Left ventricle myocardium inferior (tissue), 1 donor: ENCODE measurements around the gene AGBL2. TPM values are rescaled to one million over a fixed set of nuclear protein-coding genes. Genes with fewer than 3 reads are reported as not detected.

ENCODE experiments used
- DNase-seq: peaks from one replicate; pipeline ENCODE4 v3.0.0-alpha.2; 2020
- H3K27ac ChIP-seq: fragments of 200-600 bp; replicated peaks from 2 replicates; pipeline ENCODE4 v1.8.0; 2021
- H3K27me3 ChIP-seq: fragments of 200-600 bp; 2 replicates; pipeline ENCODE4 v1.8.0; 2021; ENCODE audit warnings: low read depth
- H3K36me3 ChIP-seq: fragments of 200-600 bp; 2 replicates; pipeline ENCODE4 v1.8.0; 2021
- H3K4me1 ChIP-seq: fragments of 200-600 bp; 2 replicates; pipeline ENCODE4 v1.8.0; 2021
- H3K4me3 ChIP-seq: fragments of 200-600 bp; 2 replicates; pipeline ENCODE4 v1.8.0; 2021; ENCODE audit warnings: mild to moderate bottlenecking, moderate library complexity
- H3K9me3 ChIP-seq: fragments of 200-600 bp; replicated peaks from 2 replicates; pipeline ENCODE4 v1.8.0; 2021
- CTCF ChIP-seq: fragments of 200-600 bp; IDR thresholded peaks from 2 replicates; pipeline ENCODE4 v1.8.0; 2021; ENCODE audit warnings: antibody characterized with exemption, mild to moderate bottlenecking, borderline replicate concordance
- intact Hi-C: fragments of 100-400 bp; cut with micrococcal nuclease; formaldehyde crosslinking; loops from one replicate; pipeline ENCODE4 v1.11.0; 2022
- total RNA-seq: library from RNA; stranded (reverse); fragmentation: NEBNext Ultra II Directional; extraction: Animal tissue kit (Norgen Biotek cat#: 25700); gene quantifications from one replicate; pipeline ENCODE4 v1.2.1, GENCODE V29; 2021
- donor health status: DM: no; HTN: yes; CAD: no; lungs with severe emphysema.

Gene AGBL2
- total RNA-seq, 1 donor from 2014 or later = 0.38 TPM

- DNase-seq = no peak
- no peaks in the 10 kb centered on the region for H3K36me3 ChIP-seq
- TF ChIP-seq CTCF = no peak
- no peak overlapping the region for H3K27ac ChIP-seq
- H3K4me3 ChIP-seq = no peak overlapping the region
- no peaks in the 10 kb centered on the region for H3K9me3 ChIP-seq
- H3K27me3 ChIP-seq = no peaks in the 10 kb centered on the region
- peaks cover 41% of the 10 kb centered on the region for H3K4me1 ChIP-seq
- intact Hi-C loops = loop anchor here (10.0 kb wide), 1 partner anchor 145 kb away; no protein-coding TSS in a partner anchor
Observed at GRCh38 chr11:47609675-47610074, 105.5 kb downstream of the AGBL2 start.

Other genes starting within 250 kb of the AGBL2 start
- gene CELF1, start 162.2 kb downstream of the AGBL2 start, total RNA-seq = 88.6 TPM
- gene PTPMT1, start 149.8 kb downstream of the AGBL2 start, total RNA-seq = 23.6 TPM
- 14.2 TPM for gene KBTBD4, start 136.4 kb downstream of the AGBL2 start, total RNA-seq
- gene NDUFS3, start 136.3 kb downstream of the AGBL2 start, total RNA-seq = 296 TPM
- 0.22 TPM for gene FAM180B, start 128.7 kb downstream of the AGBL2 start, total RNA-seq
- 0.58 TPM for gene C1QTNF4, start 121.0 kb downstream of the AGBL2 start, total RNA-seq
- 93.7 TPM for gene MTCH2, start 72.8 kb downstream of the AGBL2 start, total RNA-seq
- gene FNBP4, start 52.0 kb upstream of the AGBL2 start, total RNA-seq = 39.0 TPM
- gene NUP160, start 133.0 kb upstream of the AGBL2 start, total RNA-seq = 12.8 TPM